Measurements from ENCODE around the gene MYO1D.

GRCh38 chr17:32491371-32492263 lies 385.3 kb downstream of the MYO1D start:
- TF ChIP-seq CTCF (IDR thresholded peaks at IDR 0.05): no peak
- TF ChIP-seq POLR2AphosphoS5 (IDR thresholded peaks at IDR 0.05; ENCODE audit: low read depth, low read length): no peak
- no peak for TF ChIP-seq SIN3A (IDR thresholded peaks at IDR 0.05; ENCODE audit: borderline replicate concordance, insufficient read depth, low read depth, low read length)

Measured in Panc1 (cell line).